ENCODE results near the gene RETREG2.
A peak's percentile ranks its signal among the peaks of the same experiment; 100 is the strongest.

The RETREG2 gene

GRCh38 chr2:219228911-219229304, 50.8 kb downstream of the RETREG2 start:
- no peak for TF ChIP-seq ZNF8 (CRISPR knock-in tag; IDR thresholded peaks at IDR 0.05)
- TF ChIP-seq RARB (CRISPR knock-in tag; IDR thresholded peaks at IDR 0.05): no peak
- no peak for TF ChIP-seq POU6F1 (CRISPR knock-in tag; IDR thresholded peaks at IDR 0.05; ENCODE audit: borderline replicate concordance, low read depth)
- TF ChIP-seq PATZ1 (CRISPR knock-in tag; IDR thresholded peaks at IDR 0.05; ENCODE audit: borderline replicate concordance): no peak
- TF ChIP-seq ISL1 (CRISPR knock-in tag; IDR thresholded peaks at IDR 0.05): no peak
- no peak for TF ChIP-seq TCF4 (CRISPR knock-in tag; IDR thresholded peaks at IDR 0.05; ENCODE audit: borderline replicate concordance)
- TF ChIP-seq CSDC2 (CRISPR knock-in tag; IDR thresholded peaks at IDR 0.05): no peak
- TF ChIP-seq TOX (CRISPR knock-in tag; IDR thresholded peaks at IDR 0.05; ENCODE audit: borderline replicate concordance): no peak
- TF ChIP-seq ZNF565 (CRISPR knock-in tag; conservative IDR thresholded peaks at IDR 0.05; ENCODE audit: low read depth): no peak
- no peak for TF ChIP-seq GLIS3 (CRISPR knock-in tag; IDR thresholded peaks at IDR 0.05)
- peak; percentile 21 for ATAC-seq

GRCh38 chr2:219229305-219230058, 51.4 kb downstream of the RETREG2 start, which contains the start of the genes ANKZF1 and ATG9A:
Gene ANKZF1 (plus strand): TSS chr2:219229806. CDS start chr2:219230258, 452 bp downstream.
Gene ATG9A (minus strand): TSS chr2:219229636. CDS start chr2:219228024, 1,612 bp downstream.
- peak; percentile 99 for ATAC-seq
- TF ChIP-seq ISL1 (CRISPR knock-in tag; IDR thresholded peaks at IDR 0.05) (no peak; the same call in 1 of the 2 replicates), POU6F1 (CRISPR knock-in tag; IDR thresholded peaks at IDR 0.05; ENCODE audit: borderline replicate concordance, low read depth) (no peak), CSRNP3 (CRISPR knock-in tag; IDR thresholded peaks at IDR 0.05) (no peak), OSR1 (CRISPR knock-in tag; IDR thresholded peaks at IDR 0.05) (peak; percentile 71; the same call in 1 of the 2 replicates), ESRRG (CRISPR knock-in tag; IDR thresholded peaks at IDR 0.05) (no peak), PATZ1 (CRISPR knock-in tag; IDR thresholded peaks at IDR 0.05; ENCODE audit: borderline replicate concordance) (no peak), SNAI2 (CRISPR knock-in tag; IDR thresholded peaks at IDR 0.05) (peak; percentile 94), CREB5 (CRISPR knock-in tag; IDR thresholded peaks at IDR 0.05; ENCODE audit: low read depth) (no peak), ARNTL (CRISPR knock-in tag; IDR thresholded peaks at IDR 0.05; ENCODE audit: borderline replicate concordance, low read depth) (no peak), ZNF8 (CRISPR knock-in tag; IDR thresholded peaks at IDR 0.05) (peak; percentile 14; the same call in 1 of the 2 replicates), CSDC2 (CRISPR knock-in tag; IDR thresholded peaks at IDR 0.05) (peak; percentile 97), ZC3H10 (CRISPR knock-in tag; IDR thresholded peaks at IDR 0.05) (no peak), ZFP3 (CRISPR knock-in tag; IDR thresholded peaks at IDR 0.05) (peak; percentile 81; the same call in 1 of the 2 replicates), TSHZ2 (CRISPR knock-in tag; IDR thresholded peaks at IDR 0.05) (peak; percentile 97), ZFP30 (CRISPR knock-in tag; IDR thresholded peaks at IDR 0.05) (peak; percentile 25; the same call in 1 of the 2 replicates), TOX (CRISPR knock-in tag; IDR thresholded peaks at IDR 0.05; ENCODE audit: borderline replicate concordance) (no peak), BACH2 (CRISPR knock-in tag; IDR thresholded peaks at IDR 0.05; ENCODE audit: borderline replicate concordance) (peak; percentile 64; the same call in 1 of the 2 replicates)

Measured in SK-N-SH treated with all-trans-retinoic acid at 6 μM for 48 hours (cell line).